Keratinocyte (primary cell): ENCODE data around the gene TBC1D25. TPM values are rescaled to one million over a fixed set of nuclear protein-coding genes. Genes with fewer than 3 reads are reported as not detected.

Experiments
- DNase-seq: peaks from one replicate; pipeline ENCODE4 v3.0.0-alpha.2; 2011; ENCODE audit warnings: low read depth, missing footprints, low spot score
- FAIRE-seq: peaks from 2 replicates; lab custom pipeline; 2011; peaks lifted over from hg19 to GRCh38; lab: Jason Lieb, UNC
- H2AFZ ChIP-seq: 2 replicates; pipeline ENCODE4 v1.6.0; 2012; ENCODE audit warnings: low read length, control low read depth, inconsistent platforms; ENCODE audit not compliant: control insufficient read depth
- H3K27ac ChIP-seq: 2 replicates; pipeline ENCODE4 v1.5.1; 2011; ENCODE audit warnings: low read length; ENCODE audit not compliant: control insufficient read depth, insufficient read depth
- H3K27me3 ChIP-seq: 3 replicates; pipeline ENCODE4 v1.6.0; 2011; ENCODE audit warnings: low read length; ENCODE audit not compliant: control insufficient read depth, insufficient read depth; ENCODE audit errors: extremely low read depth
- H3K36me3 ChIP-seq, 2 experiments: 2 replicates in 1 of 2; 3 replicates in 1 of 2; pipeline ENCODE4 v1.5.1; 2011; ENCODE audit warnings: low read length in 2 of 2, mild to moderate bottlenecking in 1 of 2; ENCODE audit not compliant: control insufficient read depth in 2 of 2, insufficient read depth in 2 of 2; ENCODE audit errors: extremely low read depth in 1 of 2
- H3K4me1 ChIP-seq: 3 replicates; pipeline ENCODE4 v1.5.1; 2011; ENCODE audit warnings: low read length; ENCODE audit not compliant: control insufficient read depth, insufficient read depth; ENCODE audit errors: extremely low read depth
- H3K4me2 ChIP-seq: 3 replicates; pipeline ENCODE4 v1.6.0; 2011; ENCODE audit warnings: low read depth, low read length; ENCODE audit not compliant: control insufficient read depth, insufficient read depth; ENCODE audit errors: extremely low read depth
- H3K4me3 ChIP-seq, 3 experiments: fragments of 200-600 bp in 1 of 3; sonication (generic) in 1 of 3; 2 replicates in 2 of 3; 3 replicates in 1 of 3; pipeline ENCODE4 v1.5.1; 2011 to 2016; ENCODE audit warnings: low read length in 3 of 3, mild to moderate bottlenecking in 3 of 3, control low read depth in 2 of 3, inconsistent platforms in 1 of 3, low read depth in 1 of 3, mixed read lengths in 1 of 3, mixed run types in 1 of 3, moderate library complexity in 1 of 3; ENCODE audit not compliant: control insufficient read depth in 2 of 3, insufficient read depth in 2 of 3; ENCODE audit errors: extremely low read depth in 1 of 3
- H3K79me2 ChIP-seq: 2 replicates; pipeline ENCODE4 v1.6.0; 2012; ENCODE audit warnings: low read length; ENCODE audit not compliant: control insufficient read depth, insufficient read depth
- H3K9ac ChIP-seq: 3 replicates; pipeline ENCODE4 v1.6.0; 2011; ENCODE audit warnings: low read length; ENCODE audit not compliant: control insufficient read depth, insufficient read depth; ENCODE audit errors: extremely low read depth
- H3K9me1 ChIP-seq: 3 replicates; pipeline ENCODE4 v1.6.0; 2011; ENCODE audit warnings: low read length; ENCODE audit not compliant: control insufficient read depth, insufficient read depth; ENCODE audit errors: extremely low read depth
- H3K9me3 ChIP-seq: 2 replicates; pipeline ENCODE4 v1.5.1; 2012; ENCODE audit warnings: low read depth, low read length; ENCODE audit not compliant: control insufficient read depth
- H4K20me1 ChIP-seq: 3 replicates; pipeline ENCODE4 v1.6.0; 2011; ENCODE audit warnings: low read length; ENCODE audit not compliant: control insufficient read depth, insufficient read depth; ENCODE audit errors: extremely low read depth
- EZH2 ChIP-seq: IDR thresholded peaks from one replicate; pipeline ENCODE4 v1.6.1; 2012; ENCODE audit warnings: inconsistent platforms, mild to moderate bottlenecking, low read length, moderate library complexity
- dilution Hi-C: fragments of 300-500 bp; cut with MboI; formaldehyde crosslinking; loops from one replicate; pipeline ENCODE4 v1.7.0; 2020; ENCODE audit warnings: low sequenced_read_pairs; ENCODE audit not compliant: extremely low pct_ligation_motif_present
- polyA plus RNA-seq, 5 experiments: library from polyadenylated mRNA; depleted of rRNA in 3 of 5; stranded (reverse) in 3 of 5; stranded (forward) in 1 of 5; unstranded in 1 of 5; fragments of >200 nt; gene quantifications; 1 replicate in 1 of 5; 2 replicates in 3 of 5; 3 replicates in 1 of 5; pipeline versions ENCODE4 v1.2.1 to v1.2.3, GENCODE V29; 2011 to 2012; ENCODE audit warnings: missing spikeins in 2 of 5, low read depth in 1 of 5, low replicate concordance in 1 of 5
- TF ChIP-seq, protein P1 (sequence below), 3 experiments: IDR thresholded peaks in 1 of 3; conservative IDR thresholded peaks in 1 of 3; optimal IDR thresholded peaks in 1 of 3; 2 replicates in 2 of 3; 3 replicates in 1 of 3; pipeline versions ENCODE3 to v1.5.1; 2011; ENCODE audit warnings: low read length in 3 of 3, mild to moderate bottlenecking in 3 of 3, moderate library complexity in 2 of 3, control low read depth in 1 of 3, inconsistent platforms in 1 of 3; ENCODE audit not compliant: insufficient read depth in 2 of 3; ENCODE audit errors: extremely low read depth in 1 of 3

TBC1D25 gene
- polyA plus RNA-seq, 1 donor (not counting 4 experiments of a cell fraction or from before 2014, with no cell fraction given) = 9.2 TPM

DNA sequence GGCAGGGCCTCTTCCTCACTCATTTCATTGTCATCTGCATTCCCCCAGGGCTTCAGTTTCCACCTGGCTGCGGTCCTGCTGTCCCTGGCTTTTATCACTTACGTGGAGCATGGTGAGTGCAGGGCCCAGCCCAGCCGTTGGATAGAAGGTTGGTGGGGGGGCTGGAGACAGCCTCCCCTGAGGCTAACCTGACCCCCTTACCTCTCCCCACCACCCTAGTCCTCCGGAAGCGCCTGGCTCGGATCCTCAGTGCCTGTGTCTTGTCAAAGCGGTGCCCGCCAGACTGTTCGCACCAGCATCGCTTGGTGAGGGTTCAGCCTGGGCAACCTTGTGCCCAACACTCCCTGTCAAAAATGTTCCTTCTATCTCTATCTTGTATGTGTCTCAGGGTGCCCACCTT, 23.7 kb upstream of the TBC1D25 start:
- Histone ChIP-seq H2AFZ (no peak overlapping the region), H4K20me1 (no peaks in the 10 kb centered on the region), H3K27me3 (no peaks in the 10 kb centered on the region), H3K4me3 (no peak overlapping the region), H3K4me1 (peaks cover 7% of the 10 kb centered on the region), H3K36me3 (peaks cover 4 to 5% of the 10 kb centered on the region in 2 experiments), H3K9ac (no peak overlapping the region), H3K4me2 (no peak overlapping the region), H3K9me1 (no peaks in the 10 kb centered on the region), H3K79me2 (peaks cover 7% of the 10 kb centered on the region), H3K27ac (no peak overlapping the region), H3K9me3 (peaks cover 2% of the 10 kb centered on the region)
- FAIRE-seq (no peak), DNase-seq (no peak)
- no peak for TF ChIP-seq EZH2
- TF ChIP-seq, protein P1, sequence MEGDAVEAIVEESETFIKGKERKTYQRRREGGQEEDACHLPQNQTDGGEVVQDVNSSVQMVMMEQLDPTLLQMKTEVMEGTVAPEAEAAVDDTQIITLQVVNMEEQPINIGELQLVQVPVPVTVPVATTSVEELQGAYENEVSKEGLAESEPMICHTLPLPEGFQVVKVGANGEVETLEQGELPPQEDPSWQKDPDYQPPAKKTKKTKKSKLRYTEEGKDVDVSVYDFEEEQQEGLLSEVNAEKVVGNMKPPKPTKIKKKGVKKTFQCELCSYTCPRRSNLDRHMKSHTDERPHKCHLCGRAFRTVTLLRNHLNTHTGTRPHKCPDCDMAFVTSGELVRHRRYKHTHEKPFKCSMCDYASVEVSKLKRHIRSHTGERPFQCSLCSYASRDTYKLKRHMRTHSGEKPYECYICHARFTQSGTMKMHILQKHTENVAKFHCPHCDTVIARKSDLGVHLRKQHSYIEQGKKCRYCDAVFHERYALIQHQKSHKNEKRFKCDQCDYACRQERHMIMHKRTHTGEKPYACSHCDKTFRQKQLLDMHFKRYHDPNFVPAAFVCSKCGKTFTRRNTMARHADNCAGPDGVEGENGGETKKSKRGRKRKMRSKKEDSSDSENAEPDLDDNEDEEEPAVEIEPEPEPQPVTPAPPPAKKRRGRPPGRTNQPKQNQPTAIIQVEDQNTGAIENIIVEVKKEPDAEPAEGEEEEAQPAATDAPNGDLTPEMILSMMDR (optimal IDR thresholded peaks at IDR 0.05 in 1 of 3, IDR thresholded peaks at IDR 0.05 in 1 of 3, conservative IDR thresholded peaks at IDR 0.05 in 1 of 3; ENCODE audit: extremely low read depth in 1 of 3, insufficient read depth in 2 of 3, low read length in 3 of 3) = no peak
- dilution Hi-C loops = no loop called here

DNA sequence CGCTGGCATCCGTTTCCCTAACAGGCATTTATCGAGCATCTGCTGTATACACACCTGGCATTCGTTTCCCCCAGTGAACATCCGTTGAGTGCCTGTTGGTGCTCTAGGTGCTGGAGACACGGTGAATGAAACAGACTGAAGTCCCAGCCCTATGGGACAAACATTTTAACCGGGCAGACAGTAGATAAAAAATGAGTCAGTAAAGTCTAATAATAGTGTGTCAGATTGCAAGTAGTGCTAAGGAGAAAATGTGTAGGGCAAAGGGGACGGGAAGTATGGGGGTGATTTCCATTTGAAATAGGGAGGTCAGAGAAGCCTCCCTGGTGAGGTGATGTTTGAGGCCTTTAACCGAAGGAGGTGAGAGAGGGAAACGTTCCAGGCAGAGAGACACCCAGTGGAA, 23.2 kb upstream of the TBC1D25 start:
- TF ChIP-seq EZH2 = no peak
- TF ChIP-seq, protein P1 (optimal IDR thresholded peaks at IDR 0.05 in 1 of 3, IDR thresholded peaks at IDR 0.05 in 1 of 3, conservative IDR thresholded peaks at IDR 0.05 in 1 of 3; ENCODE audit: extremely low read depth in 1 of 3, insufficient read depth in 2 of 3, low read length in 3 of 3) = no peak
- H3K4me2 ChIP-seq = no peak overlapping the region
- H3K79me2 ChIP-seq = peaks cover 7% of the 10 kb centered on the region
- DNase-seq = no peak
- H2AFZ ChIP-seq = no peak overlapping the region
- H3K36me3 ChIP-seq = peaks cover 4 to 5% of the 10 kb centered on the region in 2 experiments
- no peak overlapping the region for H3K9ac ChIP-seq
- H3K9me3 ChIP-seq = peaks cover 2% of the 10 kb centered on the region
- H3K27ac ChIP-seq = no peak overlapping the region
- peaks cover 10% of the 10 kb centered on the region for H3K4me1 ChIP-seq
- H3K27me3 ChIP-seq = no peaks in the 10 kb centered on the region
- FAIRE-seq = no peak
- H4K20me1 ChIP-seq = no peaks in the 10 kb centered on the region
- dilution Hi-C loops = no loop called here
- no peaks in the 10 kb centered on the region for H3K9me1 ChIP-seq
- H3K4me3 ChIP-seq = no peak overlapping the region
